OCI-LY1 (cell line): ENCODE data around the gene ALCAM.

Experiments
- H2AFZ ChIP-seq: fragments of 200-600 bp; sonication (generic), shearing (Covaris generic); 2 replicates; pipeline ENCODE4 v1.6.0; 2014; ENCODE audit warnings: antibody characterized with exemption, mild to moderate bottlenecking, low read length
- H3F3A ChIP-seq: fragments of 200-600 bp; sonication (generic), shearing (Covaris generic); 2 replicates; pipeline ENCODE4 v1.6.0; 2014; ENCODE audit warnings: mild to moderate bottlenecking, antibody characterized with exemption, low read length, moderate library complexity; ENCODE audit not compliant: insufficient read depth
- H3K27ac ChIP-seq: fragments of 200-600 bp; sonication (generic); 2 replicates; pipeline ENCODE4 v1.5.1; 2014; ENCODE audit warnings: low read length, mixed run types, mild to moderate bottlenecking, low read depth; ENCODE audit not compliant: poor library complexity, severe bottlenecking
- H3K27me3 ChIP-seq: fragments of 200-600 bp; sonication (generic); 2 replicates; pipeline ENCODE4 v1.6.0; 2014; ENCODE audit warnings: antibody characterized with exemption, mild to moderate bottlenecking, low read length, moderate library complexity; ENCODE audit not compliant: insufficient read depth
- H3K36me3 ChIP-seq: fragments of 200-600 bp; sonication (generic); 2 replicates; pipeline ENCODE4 v1.6.1; 2014; ENCODE audit warnings: mild to moderate bottlenecking, antibody characterized with exemption, low read length, moderate library complexity, mixed read lengths; ENCODE audit not compliant: insufficient read depth
- H3K4me1 ChIP-seq: fragments of 200-600 bp; sonication (generic); 2 replicates; pipeline ENCODE4 v1.5.1; 2014; ENCODE audit warnings: mild to moderate bottlenecking, low read length, moderate library complexity; ENCODE audit not compliant: insufficient read depth, severe bottlenecking
- H3K4me2 ChIP-seq: fragments of 200-600 bp; sonication (generic), shearing (Covaris generic); 2 replicates; pipeline ENCODE4 v1.6.1; 2014; ENCODE audit warnings: low read length
- H3K4me3 ChIP-seq: fragments of 200-600 bp; sonication (generic); 2 replicates; pipeline ENCODE4 v1.5.1; 2014; ENCODE audit warnings: low read length, low read depth, mild to moderate bottlenecking, mixed read lengths; ENCODE audit not compliant: poor library complexity, severe bottlenecking
- H3K79me2 ChIP-seq: fragments of 200-600 bp; shearing (Covaris generic); 2 replicates; pipeline ENCODE4 v1.6.1; 2016; ENCODE audit warnings: mixed run types, low read length, mixed read lengths; ENCODE audit not compliant: insufficient read depth
- H3K9ac ChIP-seq: fragments of 200-600 bp; sonication (generic), shearing (Covaris generic); 2 replicates; pipeline ENCODE4 v1.6.1; 2014; ENCODE audit warnings: mild to moderate bottlenecking, low read length, mixed read lengths
- H3K9me2 ChIP-seq: fragments of 200-600 bp; sonication (generic), shearing (Covaris generic); 2 replicates; pipeline ENCODE4 v1.6.1; 2014; ENCODE audit warnings: low read depth, mild to moderate bottlenecking, low read length, mixed read lengths
- H3K9me3 ChIP-seq: fragments of 200-600 bp; shearing (Covaris generic); 2 replicates; pipeline ENCODE4 v1.6.1; 2014; ENCODE audit warnings: low read length, mixed read lengths
- H4K20me1 ChIP-seq: fragments of 200-600 bp; sonication (generic), shearing (Covaris generic); 2 replicates; pipeline ENCODE4 v1.6.0; 2016; ENCODE audit warnings: mild to moderate bottlenecking, low read length; ENCODE audit not compliant: insufficient read depth
- EZH2 ChIP-seq: fragments of 200-600 bp; sonication (generic), shearing (Covaris generic); IDR thresholded peaks from 2 replicates; pipeline ENCODE4 v1.8.0; 2017; ENCODE audit warnings: borderline replicate concordance, mixed run types, mild to moderate bottlenecking, antibody characterized with exemption, low read length, moderate library complexity, mixed read lengths
- TF ChIP-seq, protein P1 (sequence below): fragments of 200-600 bp; sonication (generic), shearing (Covaris generic); IDR thresholded peaks from 2 replicates; pipeline ENCODE4 v1.5.1; 2017; ENCODE audit warnings: mild to moderate bottlenecking, antibody characterized with exemption, low read length, moderate library complexity, mixed read lengths

Gene ALCAM

GRCh38 chr3:105537371-105538080, 170.8 kb downstream of the ALCAM start:
- H2AFZ ChIP-seq, result no peak overlapping the region
- H3K79me2 ChIP-seq, result no peaks in the 10 kb centered on the region
- H3K9me2 ChIP-seq, result no peaks in the 10 kb centered on the region
- H3K4me3 ChIP-seq, result no peak overlapping the region
- H3K27ac ChIP-seq, result no peak overlapping the region
- H3K36me3 ChIP-seq, result peaks cover 36% of the 10 kb centered on the region
- no peaks in the 10 kb centered on the region for H4K20me1 ChIP-seq
- no peaks in the 10 kb centered on the region for H3K4me1 ChIP-seq
- no peak for TF ChIP-seq EZH2
- TF ChIP-seq, protein P1, sequence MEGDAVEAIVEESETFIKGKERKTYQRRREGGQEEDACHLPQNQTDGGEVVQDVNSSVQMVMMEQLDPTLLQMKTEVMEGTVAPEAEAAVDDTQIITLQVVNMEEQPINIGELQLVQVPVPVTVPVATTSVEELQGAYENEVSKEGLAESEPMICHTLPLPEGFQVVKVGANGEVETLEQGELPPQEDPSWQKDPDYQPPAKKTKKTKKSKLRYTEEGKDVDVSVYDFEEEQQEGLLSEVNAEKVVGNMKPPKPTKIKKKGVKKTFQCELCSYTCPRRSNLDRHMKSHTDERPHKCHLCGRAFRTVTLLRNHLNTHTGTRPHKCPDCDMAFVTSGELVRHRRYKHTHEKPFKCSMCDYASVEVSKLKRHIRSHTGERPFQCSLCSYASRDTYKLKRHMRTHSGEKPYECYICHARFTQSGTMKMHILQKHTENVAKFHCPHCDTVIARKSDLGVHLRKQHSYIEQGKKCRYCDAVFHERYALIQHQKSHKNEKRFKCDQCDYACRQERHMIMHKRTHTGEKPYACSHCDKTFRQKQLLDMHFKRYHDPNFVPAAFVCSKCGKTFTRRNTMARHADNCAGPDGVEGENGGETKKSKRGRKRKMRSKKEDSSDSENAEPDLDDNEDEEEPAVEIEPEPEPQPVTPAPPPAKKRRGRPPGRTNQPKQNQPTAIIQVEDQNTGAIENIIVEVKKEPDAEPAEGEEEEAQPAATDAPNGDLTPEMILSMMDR, result no peak
- H3K27me3 ChIP-seq, result no peaks in the 10 kb centered on the region
- no peaks in the 10 kb centered on the region for H3K9me3 ChIP-seq
- H3K4me2 ChIP-seq, result no peak overlapping the region
- no peak overlapping the region for H3K9ac ChIP-seq
- H3F3A ChIP-seq, result no peaks in the 10 kb centered on the region

- TF ChIP-seq, protein P1, result no peak
- TF ChIP-seq EZH2, result no peak
- Histone ChIP-seq H2AFZ (no peak overlapping the region), H3K27ac (no peak overlapping the region), H3K36me3 (peaks cover 44% of the 10 kb centered on the region), H3K4me2 (no peak overlapping the region), H4K20me1 (no peaks in the 10 kb centered on the region), H3K4me1 (no peaks in the 10 kb centered on the region), H3K27me3 (no peaks in the 10 kb centered on the region), H3K79me2 (no peaks in the 10 kb centered on the region), H3K4me3 (no peak overlapping the region), H3K9me2 (no peaks in the 10 kb centered on the region), H3K9me3 (no peaks in the 10 kb centered on the region), H3K9ac (no peak overlapping the region), H3F3A (no peaks in the 10 kb centered on the region)
Observed at GRCh38 chr3:105538483-105538882, 171.8 kb downstream of the ALCAM start.

- H3K27ac ChIP-seq, result no peak overlapping the region
- TF ChIP-seq, protein P1, result no peak
- no peak for TF ChIP-seq EZH2
- no peaks in the 10 kb centered on the region for H3K9me3 ChIP-seq
- no peak overlapping the region for H3K4me2 ChIP-seq
- H3K36me3 ChIP-seq, result peaks cover 51% of the 10 kb centered on the region
- no peaks in the 10 kb centered on the region for H3K79me2 ChIP-seq
- no peak overlapping the region for H3K9ac ChIP-seq
- H3K27me3 ChIP-seq, result no peaks in the 10 kb centered on the region
- no peaks in the 10 kb centered on the region for H3F3A ChIP-seq
- H4K20me1 ChIP-seq, result no peaks in the 10 kb centered on the region
- H3K4me3 ChIP-seq, result no peak overlapping the region
- no peaks in the 10 kb centered on the region for H3K4me1 ChIP-seq
- no peak overlapping the region for H2AFZ ChIP-seq
- no peaks in the 10 kb centered on the region for H3K9me2 ChIP-seq
Observed at GRCh38 chr3:105539897-105540296, 173.2 kb downstream of the ALCAM start.
